ENCODE data around the gene AQP12B. TPM values are rescaled to one million over a fixed set of nuclear protein-coding genes. Genes with fewer than 3 reads are reported as not detected.

Gene AQP12B
- total RNA-seq, 1 experiment from 2014 or later = not detected

DNA sequence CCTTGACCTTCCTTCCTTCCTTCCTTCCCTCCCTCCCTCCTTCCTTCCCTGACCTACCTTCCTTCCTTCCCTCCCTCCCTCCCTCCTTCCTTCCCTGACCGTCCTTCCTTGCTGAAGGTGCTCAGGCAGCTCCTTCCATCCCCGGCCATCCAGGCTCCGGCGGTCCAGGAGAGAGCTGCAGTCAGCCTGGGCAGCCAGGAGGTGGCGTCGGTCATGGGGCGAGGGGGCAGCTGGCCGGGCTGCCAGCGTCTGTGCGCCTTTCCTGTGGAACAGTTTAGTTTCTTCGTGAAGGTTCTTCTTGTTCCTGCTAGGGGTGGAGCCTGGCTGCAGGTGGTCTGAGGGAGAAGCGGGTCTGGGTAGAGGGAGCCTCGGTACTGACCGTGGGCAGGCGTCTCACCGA is 41.7 kb downstream of the AQP12B start:
- no peaks in the 10 kb centered on the region for H3K4me1 Mint-ChIP-seq (ENCODE audit: insufficient read depth, unreplicated experiment)
- no peaks in the 10 kb centered on the region for H3K9me3 Mint-ChIP-seq (ENCODE audit: unreplicated experiment)
- no peak overlapping the region for H3K27ac Mint-ChIP-seq (ENCODE audit: low read depth, unreplicated experiment)
- H3K36me3 Mint-ChIP-seq (ENCODE audit: insufficient read depth, unreplicated experiment) = no peaks in the 10 kb centered on the region
- no TSS peak for BruUV-seq (replicated peaks)
- no peak overlapping the region for H3K4me3 Mint-ChIP-seq (ENCODE audit: unreplicated experiment)
- CTCF ChIA-PET = interaction anchor here (0.7 kb wide), 2 partner anchors 141 to 1564 kb away, joined by 3 read pairs; no protein-coding TSS in a partner anchor
- intact Hi-C loops (cut with micrococcal nuclease) = no loop called here
- POLR2A ChIA-PET = no interaction called here
- peaks cover 40% of the 10 kb centered on the region for H3K27me3 Mint-ChIP-seq (ENCODE audit: insufficient read depth, unreplicated experiment)
- DNase-seq (ENCODE audit: unreplicated experiment) = no peak
- TF ChIP-seq, protein P1, sequence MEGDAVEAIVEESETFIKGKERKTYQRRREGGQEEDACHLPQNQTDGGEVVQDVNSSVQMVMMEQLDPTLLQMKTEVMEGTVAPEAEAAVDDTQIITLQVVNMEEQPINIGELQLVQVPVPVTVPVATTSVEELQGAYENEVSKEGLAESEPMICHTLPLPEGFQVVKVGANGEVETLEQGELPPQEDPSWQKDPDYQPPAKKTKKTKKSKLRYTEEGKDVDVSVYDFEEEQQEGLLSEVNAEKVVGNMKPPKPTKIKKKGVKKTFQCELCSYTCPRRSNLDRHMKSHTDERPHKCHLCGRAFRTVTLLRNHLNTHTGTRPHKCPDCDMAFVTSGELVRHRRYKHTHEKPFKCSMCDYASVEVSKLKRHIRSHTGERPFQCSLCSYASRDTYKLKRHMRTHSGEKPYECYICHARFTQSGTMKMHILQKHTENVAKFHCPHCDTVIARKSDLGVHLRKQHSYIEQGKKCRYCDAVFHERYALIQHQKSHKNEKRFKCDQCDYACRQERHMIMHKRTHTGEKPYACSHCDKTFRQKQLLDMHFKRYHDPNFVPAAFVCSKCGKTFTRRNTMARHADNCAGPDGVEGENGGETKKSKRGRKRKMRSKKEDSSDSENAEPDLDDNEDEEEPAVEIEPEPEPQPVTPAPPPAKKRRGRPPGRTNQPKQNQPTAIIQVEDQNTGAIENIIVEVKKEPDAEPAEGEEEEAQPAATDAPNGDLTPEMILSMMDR (IDR thresholded peaks at IDR 0.05; ENCODE audit: unreplicated experiment) = no peak

DNA sequence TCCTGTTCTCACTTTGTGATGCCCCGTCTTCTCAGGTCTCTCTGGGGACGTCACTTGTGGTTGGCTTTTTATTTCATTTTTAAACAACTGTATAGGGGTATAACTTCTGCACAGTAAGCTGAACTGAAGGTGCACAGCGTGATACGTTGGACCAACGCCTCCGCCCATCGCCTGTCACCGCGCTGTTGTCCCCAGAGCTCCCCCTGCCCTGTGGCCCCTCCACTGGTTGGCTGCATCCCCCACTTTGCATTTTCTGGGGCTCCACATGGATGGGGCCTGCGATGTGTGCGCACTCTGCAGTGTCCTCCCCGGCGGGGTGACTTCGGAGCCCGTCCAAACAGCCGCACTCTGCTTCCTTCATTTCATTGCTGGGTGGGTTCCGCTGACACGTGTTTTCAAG is 43.1 kb downstream of the AQP12B start:
- Mint-ChIP-seq H3K4me3 (ENCODE audit: unreplicated experiment) (no peak overlapping the region), H3K4me1 (ENCODE audit: insufficient read depth, unreplicated experiment) (no peaks in the 10 kb centered on the region), H3K27me3 (ENCODE audit: insufficient read depth, unreplicated experiment) (peaks cover 27% of the 10 kb centered on the region), H3K27ac (ENCODE audit: low read depth, unreplicated experiment) (no peak overlapping the region), H3K36me3 (ENCODE audit: insufficient read depth, unreplicated experiment) (no peaks in the 10 kb centered on the region), H3K9me3 (ENCODE audit: unreplicated experiment) (no peaks in the 10 kb centered on the region)
- ChIA-PET POLR2A (no interaction called here), CTCF (interaction anchor here (0.6 kb wide), 1 partner anchor 1763 kb away, joined by 3 read pairs; no protein-coding TSS in a partner anchor)
- intact Hi-C loops (cut with micrococcal nuclease) = no loop called here
- BruUV-seq (replicated peaks) = no TSS peak
- DNase-seq (ENCODE audit: unreplicated experiment) = no peak
- TF ChIP-seq, protein P1 (IDR thresholded peaks at IDR 0.05; ENCODE audit: unreplicated experiment) = no peak

DNA sequence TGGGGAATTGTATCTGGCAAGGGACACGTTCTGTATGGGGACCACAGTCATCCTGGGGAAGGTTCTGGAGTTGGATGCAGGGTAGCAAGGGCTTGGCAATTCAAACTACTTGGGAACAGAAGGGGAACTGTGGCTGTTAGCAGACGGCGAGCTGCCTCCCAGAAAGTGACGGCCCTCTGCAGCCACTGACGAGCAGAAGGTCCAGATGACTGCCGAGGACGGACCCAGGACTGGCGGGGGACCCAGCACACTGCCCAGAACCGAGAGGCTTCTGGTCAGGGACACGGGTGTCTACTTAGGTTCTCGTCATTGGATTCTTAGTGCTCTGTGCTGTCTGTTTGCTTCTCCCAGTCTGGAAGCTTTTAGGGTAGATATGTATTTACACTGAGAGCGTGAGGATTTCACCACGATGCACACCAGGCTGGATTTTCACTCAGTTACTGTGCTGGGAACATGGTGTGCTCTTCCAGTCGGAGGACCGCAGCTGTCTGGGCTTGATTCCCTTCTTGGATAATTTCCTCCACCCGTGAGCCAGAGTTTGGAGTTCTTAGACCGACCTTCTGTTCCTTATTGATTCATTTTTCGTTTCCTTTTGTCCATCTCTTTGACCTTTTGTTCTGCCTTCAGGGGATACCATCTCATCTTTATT is 44.0 kb downstream of the AQP12B start:
- POLR2A ChIA-PET = interaction anchor here (0.6 kb wide), 1 partner anchor 200 kb away, joined by 3 read pairs; no protein-coding TSS in a partner anchor
- Mint-ChIP-seq H3K4me3 (ENCODE audit: unreplicated experiment) (no peak overlapping the region), H3K9me3 (ENCODE audit: unreplicated experiment) (peaks cover 3% of the 10 kb centered on the region), H3K27ac (ENCODE audit: low read depth, unreplicated experiment) (no peak overlapping the region), H3K4me1 (ENCODE audit: insufficient read depth, unreplicated experiment) (no peaks in the 10 kb centered on the region), H3K36me3 (ENCODE audit: insufficient read depth, unreplicated experiment) (no peaks in the 10 kb centered on the region), H3K27me3 (ENCODE audit: insufficient read depth, unreplicated experiment) (peaks cover 18% of the 10 kb centered on the region)
- BruUV-seq (replicated peaks) = no TSS peak
- TF ChIP-seq, protein P1 (IDR thresholded peaks at IDR 0.05; ENCODE audit: unreplicated experiment) = no peak
- no peak for DNase-seq (ENCODE audit: unreplicated experiment)
- intact Hi-C loops (cut with micrococcal nuclease) = no loop called here
- CTCF ChIA-PET = interaction anchor here (0.6 kb wide), 1 partner anchor 1762 kb away, joined by 3 read pairs; no protein-coding TSS in a partner anchor

DNA sequence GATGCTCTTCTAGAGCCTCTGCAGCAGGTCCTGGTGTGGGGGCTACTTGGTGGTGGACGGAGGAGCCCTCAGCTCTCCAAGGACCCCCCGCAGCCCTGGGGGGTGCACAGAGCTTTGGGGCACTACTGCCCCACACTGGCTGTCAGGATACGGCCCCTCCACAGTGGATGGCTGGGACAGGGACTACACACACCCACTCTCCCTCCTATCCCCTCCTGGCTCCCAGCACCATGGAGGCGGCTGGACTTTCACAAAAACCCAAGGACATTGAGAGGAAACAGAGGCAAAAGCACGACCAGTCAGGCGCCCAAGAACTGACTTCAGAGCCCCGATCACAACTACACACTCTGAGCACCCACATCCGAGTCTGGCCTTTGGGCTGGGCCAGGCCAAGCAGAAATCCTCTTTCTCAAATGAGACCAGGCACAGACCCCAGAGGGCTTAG is 44.8 kb downstream of the AQP12B start:
- Mint-ChIP-seq H3K27me3 (ENCODE audit: insufficient read depth, unreplicated experiment) (peaks cover 11% of the 10 kb centered on the region), H3K9me3 (ENCODE audit: unreplicated experiment) (peaks cover 10% of the 10 kb centered on the region), H3K36me3 (ENCODE audit: insufficient read depth, unreplicated experiment) (no peaks in the 10 kb centered on the region), H3K27ac (ENCODE audit: low read depth, unreplicated experiment) (no peak overlapping the region), H3K4me1 (ENCODE audit: insufficient read depth, unreplicated experiment) (no peaks in the 10 kb centered on the region), H3K4me3 (ENCODE audit: unreplicated experiment) (no peak overlapping the region)
- DNase-seq (ENCODE audit: unreplicated experiment) = no peak
- TF ChIP-seq, protein P1 (IDR thresholded peaks at IDR 0.05; ENCODE audit: unreplicated experiment) = no peak
- ChIA-PET POLR2A (no interaction called here), CTCF (no interaction called here)
- intact Hi-C loops (cut with micrococcal nuclease) = no loop called here
- BruUV-seq (replicated peaks) = no TSS peak

Data from MCF 10A (cell line).